ENCODE data around the gene KLHL21. TPM values are rescaled to one million over a fixed set of nuclear protein-coding genes. Genes with fewer than 3 reads are reported as not detected.
A peak's percentile ranks its signal among the peaks of the same experiment; 100 is the strongest.

The KLHL21 gene
- total RNA-seq, 2 donors from 2014 or later = 67.1 to 111 TPM

GRCh38 chr1:6635161-6635909 lies 32.7 kb upstream of the KLHL21 start:
- Histone ChIP-seq H3K27ac (no peak overlapping the region), H3K4me1 (replicated peaks) (no peaks in the 10 kb centered on the region), H3K27me3 (replicated peaks; ENCODE audit: insufficient read depth) (no peaks in the 10 kb centered on the region), H3K36me3 (peaks cover 0 to 3% of the 10 kb centered on the region in 2 donors), H3K4me3 (no peak overlapping the region), H3K9me3 (no peaks in the 10 kb centered on the region)
- TF ChIP-seq, protein P1, sequence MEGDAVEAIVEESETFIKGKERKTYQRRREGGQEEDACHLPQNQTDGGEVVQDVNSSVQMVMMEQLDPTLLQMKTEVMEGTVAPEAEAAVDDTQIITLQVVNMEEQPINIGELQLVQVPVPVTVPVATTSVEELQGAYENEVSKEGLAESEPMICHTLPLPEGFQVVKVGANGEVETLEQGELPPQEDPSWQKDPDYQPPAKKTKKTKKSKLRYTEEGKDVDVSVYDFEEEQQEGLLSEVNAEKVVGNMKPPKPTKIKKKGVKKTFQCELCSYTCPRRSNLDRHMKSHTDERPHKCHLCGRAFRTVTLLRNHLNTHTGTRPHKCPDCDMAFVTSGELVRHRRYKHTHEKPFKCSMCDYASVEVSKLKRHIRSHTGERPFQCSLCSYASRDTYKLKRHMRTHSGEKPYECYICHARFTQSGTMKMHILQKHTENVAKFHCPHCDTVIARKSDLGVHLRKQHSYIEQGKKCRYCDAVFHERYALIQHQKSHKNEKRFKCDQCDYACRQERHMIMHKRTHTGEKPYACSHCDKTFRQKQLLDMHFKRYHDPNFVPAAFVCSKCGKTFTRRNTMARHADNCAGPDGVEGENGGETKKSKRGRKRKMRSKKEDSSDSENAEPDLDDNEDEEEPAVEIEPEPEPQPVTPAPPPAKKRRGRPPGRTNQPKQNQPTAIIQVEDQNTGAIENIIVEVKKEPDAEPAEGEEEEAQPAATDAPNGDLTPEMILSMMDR (IDR thresholded peaks at IDR 0.05) = no peak
- TF ChIP-seq POLR2AphosphoS5 (IDR thresholded peaks at IDR 0.05) (no peak), POLR2A (IDR thresholded peaks at IDR 0.05) (no peak)
- intact Hi-C loops (cut with DNase I) = loop anchor here (2.0 kb wide), 1 partner anchor 81 kb away; the partner anchor contains the start of genes NOL9 and TAS1R1
- no peak for DNase-seq (ENCODE audit: low spot score)
- WGBS = 87% methylated on average over 20 of the region's 20 CpGs

- TF ChIP-seq, protein P1 (IDR thresholded peaks at IDR 0.05) = peak in 3 of 4 experiments; percentile 25 to 76 (median 57)
- TF ChIP-seq POLR2AphosphoS5 (IDR thresholded peaks at IDR 0.05) = peak; percentile 41
- no peak for TF ChIP-seq POLR2A (IDR thresholded peaks at IDR 0.05)
- Histone ChIP-seq H3K36me3 (peaks cover 0 to 3% of the 10 kb centered on the region in 2 donors), H3K4me1 (replicated peaks) (no peaks in the 10 kb centered on the region), H3K27me3 (replicated peaks; ENCODE audit: insufficient read depth) (no peaks in the 10 kb centered on the region), H3K9me3 (no peaks in the 10 kb centered on the region), H3K4me3 (no peak overlapping the region), H3K27ac (no peak overlapping the region)
- peak; percentile 59 for DNase-seq (ENCODE audit: low spot score)
- intact Hi-C loops (cut with DNase I) = loop anchor here (2.0 kb wide), 1 partner anchor 80 kb away; the partner anchor contains the start of genes NOL9 and TAS1R1
- WGBS = 55% methylated on average over 26 of the region's 29 CpGs
Measured at GRCh38 chr1:6634371-6635052, 31.8 kb upstream of the KLHL21 start.

DNA sequence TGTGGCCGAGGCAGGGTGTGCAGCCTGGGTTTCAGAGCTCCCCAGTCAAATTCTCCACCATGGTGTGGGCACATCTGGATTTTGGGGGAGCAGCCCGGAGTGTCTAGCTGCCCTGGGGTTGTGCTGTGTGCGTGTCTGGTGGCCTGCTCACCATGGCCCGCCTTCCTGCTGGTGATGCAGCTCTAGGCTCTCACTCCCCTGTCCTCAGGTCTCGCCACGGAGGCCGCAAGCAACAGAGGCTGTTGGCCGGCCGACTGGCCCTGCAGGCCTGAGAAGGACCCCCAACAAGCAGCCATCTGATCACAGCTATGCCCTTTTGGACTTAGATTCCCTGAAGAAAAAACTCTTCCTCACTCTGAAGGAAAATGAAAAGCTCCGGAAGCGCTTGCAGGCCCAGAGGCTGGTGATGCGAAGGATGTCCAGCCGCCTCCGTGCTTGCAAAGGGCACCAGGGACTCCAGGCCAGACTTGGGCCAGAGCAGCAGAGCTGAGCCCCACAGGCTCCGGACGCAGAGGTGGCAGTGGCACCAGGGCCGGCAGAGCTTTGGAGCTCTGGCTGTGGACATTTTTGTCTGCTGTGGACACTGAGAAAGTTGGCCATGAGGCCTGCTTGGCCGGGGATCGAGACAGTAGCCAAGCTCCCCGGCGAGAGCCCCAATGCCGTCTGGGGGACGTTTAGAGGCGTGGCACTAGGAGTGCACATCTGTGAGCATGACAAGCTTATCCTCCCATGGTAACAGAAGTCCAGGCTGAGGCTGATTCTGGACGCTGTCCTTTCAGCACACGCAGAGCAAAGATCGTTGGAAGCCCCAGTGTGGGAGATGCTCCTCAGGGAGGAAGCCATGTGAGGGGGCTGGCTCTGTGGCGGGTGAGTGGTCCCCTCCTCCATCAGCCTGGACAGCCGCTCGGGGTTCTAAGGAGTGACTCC lies 30.2 kb upstream of the KLHL21 start:
- Histone ChIP-seq H3K27ac (no peak overlapping the region), H3K36me3 (peaks cover 0 to 3% of the 10 kb centered on the region in 2 donors), H3K9me3 (no peaks in the 10 kb centered on the region), H3K27me3 (replicated peaks; ENCODE audit: insufficient read depth) (no peaks in the 10 kb centered on the region), H3K4me1 (replicated peaks) (no peaks in the 10 kb centered on the region), H3K4me3 (no peak overlapping the region)
- DNase-seq (ENCODE audit: low spot score) = no peak
- intact Hi-C loops (cut with DNase I) = no loop called here
- TF ChIP-seq POLR2A (IDR thresholded peaks at IDR 0.05) = no peak
- TF ChIP-seq, protein P1 (IDR thresholded peaks at IDR 0.05) = no peak
- no peak for TF ChIP-seq POLR2AphosphoS5 (IDR thresholded peaks at IDR 0.05)
- WGBS = 87% methylated on average over 22 of the region's 30 CpGs

- intact Hi-C loops (cut with DNase I) = no loop called here
Measured at GRCh38 chr1:6631058-6631457, 28.4 kb upstream of the KLHL21 start.

More at GRCh38 chr1:6631058-6631457, 28.4 kb upstream of the KLHL21 start:
- no peak overlapping the region for H3K4me3 ChIP-seq
- 97% methylated on average over 8 of the region's 8 CpGs for WGBS
- H3K27ac ChIP-seq = no peak overlapping the region
- H3K9me3 ChIP-seq = no peaks in the 10 kb centered on the region
- H3K36me3 ChIP-seq = peaks cover 0 to 3% of the 10 kb centered on the region in 2 donors
- H3K27me3 ChIP-seq (replicated peaks; ENCODE audit: insufficient read depth) = no peaks in the 10 kb centered on the region
- TF ChIP-seq POLR2AphosphoS5 (IDR thresholded peaks at IDR 0.05) = no peak
- no peak for TF ChIP-seq POLR2A (IDR thresholded peaks at IDR 0.05)
- TF ChIP-seq, protein P1 (IDR thresholded peaks at IDR 0.05) = no peak
- peaks cover 4% of the 10 kb centered on the region for H3K4me1 ChIP-seq (replicated peaks)
- DNase-seq (ENCODE audit: low spot score) = no peak

Data from prostate gland (tissue), 2 donors.